CD4-positive, alpha-beta T cell treated with Interleukin-15 for 4 hours (primary cell): ENCODE measurements around the gene STYXL1.

ENCODE experiments used
- DNase-seq: peaks from one replicate; pipeline ENCODE4 v3.0.0-alpha.2; 2020; ENCODE audit warnings: low spot score

Gene STYXL1

GRCh38 chr7:75992083-75992755, 55.6 kb downstream of the STYXL1 start:
- DNase-seq = no peak

- DNase-seq = no peak
Measured at GRCh38 chr7:75991531-75992082, 56.2 kb downstream of the STYXL1 start.

GRCh38 chr7:75989500-75990388, 58.1 kb downstream of the STYXL1 start:
- no peak for DNase-seq

GRCh38 chr7:75988568-75989499, 59.0 kb downstream of the STYXL1 start:
- no peak for DNase-seq

GRCh38 chr7:75987805-75988567, 59.8 kb downstream of the STYXL1 start:
- no peak for DNase-seq

GRCh38 chr7:75987026-75987804, 60.6 kb downstream of the STYXL1 start:
- no peak for DNase-seq

GRCh38 chr7:75986147-75986781, 61.5 kb downstream of the STYXL1 start:
- no peak for DNase-seq

- DNase-seq = no peak
Measured at GRCh38 chr7:75985518-75986146, 62.2 kb downstream of the STYXL1 start.

- no peak for DNase-seq
Measured at GRCh38 chr7:75985009-75985517, 62.7 kb downstream of the STYXL1 start.

- DNase-seq = no peak
Measured at GRCh38 chr7:75984130-75985008, 63.4 kb downstream of the STYXL1 start.

GRCh38 chr7:75983471-75984129, 64.2 kb downstream of the STYXL1 start:
- no peak for DNase-seq

GRCh38 chr7:75982306-75983064, 65.3 kb downstream of the STYXL1 start:
- DNase-seq = no peak

- DNase-seq = no peak
Measured at GRCh38 chr7:75981453-75982305, 66.1 kb downstream of the STYXL1 start.

- DNase-seq = no peak
Measured at GRCh38 chr7:75981203-75981452, 66.7 kb downstream of the STYXL1 start.

GRCh38 chr7:75980430-75981202, 67.2 kb downstream of the STYXL1 start:
- DNase-seq = no peak
